ENCODE data around the gene FOXJ3.

- TF ChIP-seq ATF3 (IDR thresholded peaks at IDR 0.05): no peak
- TF ChIP-seq POLR2AphosphoS5 (IDR thresholded peaks at IDR 0.05; ENCODE audit: low read depth, low read length): no peak
- no peak for TF ChIP-seq POLR2A (IDR thresholded peaks at IDR 0.05; ENCODE audit: borderline replicate concordance, extremely low read depth, insufficient read depth, insufficient read length)
Measured at GRCh38 chr1:42164551-42165420, 170.2 kb downstream of the FOXJ3 start, which contains the start of gene GUCA2A.
